GM19467 (cell line): Measurements from ENCODE around the gene EPHB6.

Experiments
- ATAC-seq: cut with Tn5 transposase; IDR thresholded peaks from one replicate; pipeline ENCODE4 v1.9.1; 2021; ENCODE audit warnings: mild to moderate bottlenecking, moderate library complexity; ENCODE audit not compliant: unreplicated experiment

The EPHB6 gene

GRCh38 chr7:142894112-142894984, 39.5 kb downstream of the EPHB6 start:
- no peak for ATAC-seq

GRCh38 chr7:142894985-142895593, 40.2 kb downstream of the EPHB6 start:
- no peak for ATAC-seq

GRCh38 chr7:142896151-142896550, 41.3 kb downstream of the EPHB6 start:
- no peak for ATAC-seq

GRCh38 chr7:142896741-142897379, 42.0 kb downstream of the EPHB6 start:
- no peak for ATAC-seq

GRCh38 chr7:142897691-142898090, 42.8 kb downstream of the EPHB6 start:
- ATAC-seq, result no peak

GRCh38 chr7:142898377-142899170, 43.7 kb downstream of the EPHB6 start:
- ATAC-seq, result no peak

- no peak for ATAC-seq
Observed at GRCh38 chr7:142899661-142900060, 44.8 kb downstream of the EPHB6 start.

GRCh38 chr7:142901426-142902259, 46.8 kb downstream of the EPHB6 start:
- no peak for ATAC-seq

- ATAC-seq, result no peak
Observed at GRCh38 chr7:142904128-142904527, 49.3 kb downstream of the EPHB6 start.

GRCh38 chr7:142905759-142906158, 50.9 kb downstream of the EPHB6 start:
- ATAC-seq, result no peak

- ATAC-seq, result no peak
Observed at GRCh38 chr7:142906643-142907042, 51.8 kb downstream of the EPHB6 start.

GRCh38 chr7:142908290-142908689, 53.4 kb downstream of the EPHB6 start:
- ATAC-seq, result no peak

GRCh38 chr7:142908921-142909890, 54.3 kb downstream of the EPHB6 start:
- no peak for ATAC-seq

GRCh38 chr7:142910031-142910433, 55.2 kb downstream of the EPHB6 start:
- ATAC-seq, result no peak

GRCh38 chr7:142910481-142910880, 55.6 kb downstream of the EPHB6 start:
- ATAC-seq, result no peak

GRCh38 chr7:142913051-142913450, 58.2 kb downstream of the EPHB6 start:
- no peak for ATAC-seq

GRCh38 chr7:142913566-142913965, 58.7 kb downstream of the EPHB6 start:
- no peak for ATAC-seq

GRCh38 chr7:142914121-142914520, 59.2 kb downstream of the EPHB6 start:
- no peak for ATAC-seq

- ATAC-seq, result no peak
Observed at GRCh38 chr7:142915315-142915714, 60.4 kb downstream of the EPHB6 start.
